ENCODE measurements around the gene CCL20. TPM values are rescaled to one million over a fixed set of nuclear protein-coding genes. Genes with fewer than 3 reads are reported as not detected.

Gene CCL20
- total RNA-seq, 1 experiment from 2014 or later = 3.8 TPM

Other genes starting within 250 kb of the CCL20 start
- gene SCYGR2, start 214.9 kb upstream of the CCL20 start, total RNA-seq (2014; rRNA removed; shearing (Covaris generic)) = not detected in 2 replicates
- not detected in 2 replicates for gene SCYGR3, start 199.0 kb upstream of the CCL20 start, total RNA-seq (2014; rRNA removed; shearing (Covaris generic))
- not detected in 2 replicates for gene SCYGR4, start 196.3 kb upstream of the CCL20 start, total RNA-seq (2014; rRNA removed; shearing (Covaris generic))
- not detected in 2 replicates for gene SCYGR5, start 147.0 kb upstream of the CCL20 start, total RNA-seq (2014; rRNA removed; shearing (Covaris generic))
- 0.63 and 1.2 TPM in 2 replicates for gene SLC19A3, start 95.8 kb upstream of the CCL20 start, total RNA-seq (2014; rRNA removed; shearing (Covaris generic))
- not detected in 2 replicates for gene SCYGR6, start 89.1 kb upstream of the CCL20 start, total RNA-seq (2014; rRNA removed; shearing (Covaris generic))
- gene SCYGR7, start 85.5 kb upstream of the CCL20 start, total RNA-seq (2014; rRNA removed; shearing (Covaris generic)) = not detected in 2 replicates
- gene SCYGR8, start 67.9 kb upstream of the CCL20 start, total RNA-seq (2014; rRNA removed; shearing (Covaris generic)) = not detected in 2 replicates
- gene DAW1, start 57.8 kb downstream of the CCL20 start, total RNA-seq (2014; rRNA removed; shearing (Covaris generic)) = 0.63 and 5.2 TPM in 2 replicates